ENCODE data around the gene NACC1.

Gene NACC1

GRCh38 chr19:13079542-13079986 lies 38.5 kb upstream of the NACC1 start:
- no peaks in the 10 kb centered on the region for H3K79me2 ChIP-seq (ENCODE audit: low read length)
- no peak overlapping the region for H3K27ac ChIP-seq (ENCODE audit: low read length)
- H3K9me2 ChIP-seq (replicated peaks; ENCODE audit: insufficient read depth, low read length) = no peaks in the 10 kb centered on the region
- no peaks in the 10 kb centered on the region for H3K9me3 ChIP-seq (replicated peaks; ENCODE audit: insufficient read depth, low read length)
- no peaks in the 10 kb centered on the region for H4K20me1 ChIP-seq (ENCODE audit: insufficient read depth, low read length)
- H3K4me2 ChIP-seq (ENCODE audit: low read depth, low read length) = no peak overlapping the region
- no peak overlapping the region for H3K9ac ChIP-seq (ENCODE audit: low read length)
- H3K4me1 ChIP-seq (ENCODE audit: low read length) = 0 out of 2 replicates have a peak, but pooled peaks cover 5% of the 10 kb centered on the region
- DNase-seq = no peak
- no peaks in the 10 kb centered on the region for H3K36me3 ChIP-seq (replicated peaks; ENCODE audit: insufficient read depth, low read length)
- H3F3A ChIP-seq (ENCODE audit: insufficient read depth, low read length) = no peaks in the 10 kb centered on the region
- H3K4me3 ChIP-seq (ENCODE audit: low read length) = no peak overlapping the region
- H3K27me3 ChIP-seq (replicated peaks; ENCODE audit: insufficient read depth, low read length) = peaks cover 3% of the 10 kb centered on the region; the same call in 1 of the 2 replicates
- no peak for TF ChIP-seq EZH2 (optimal IDR thresholded peaks at IDR 0.05; ENCODE audit: low read depth, low read length)
- TF ChIP-seq, protein P1, sequence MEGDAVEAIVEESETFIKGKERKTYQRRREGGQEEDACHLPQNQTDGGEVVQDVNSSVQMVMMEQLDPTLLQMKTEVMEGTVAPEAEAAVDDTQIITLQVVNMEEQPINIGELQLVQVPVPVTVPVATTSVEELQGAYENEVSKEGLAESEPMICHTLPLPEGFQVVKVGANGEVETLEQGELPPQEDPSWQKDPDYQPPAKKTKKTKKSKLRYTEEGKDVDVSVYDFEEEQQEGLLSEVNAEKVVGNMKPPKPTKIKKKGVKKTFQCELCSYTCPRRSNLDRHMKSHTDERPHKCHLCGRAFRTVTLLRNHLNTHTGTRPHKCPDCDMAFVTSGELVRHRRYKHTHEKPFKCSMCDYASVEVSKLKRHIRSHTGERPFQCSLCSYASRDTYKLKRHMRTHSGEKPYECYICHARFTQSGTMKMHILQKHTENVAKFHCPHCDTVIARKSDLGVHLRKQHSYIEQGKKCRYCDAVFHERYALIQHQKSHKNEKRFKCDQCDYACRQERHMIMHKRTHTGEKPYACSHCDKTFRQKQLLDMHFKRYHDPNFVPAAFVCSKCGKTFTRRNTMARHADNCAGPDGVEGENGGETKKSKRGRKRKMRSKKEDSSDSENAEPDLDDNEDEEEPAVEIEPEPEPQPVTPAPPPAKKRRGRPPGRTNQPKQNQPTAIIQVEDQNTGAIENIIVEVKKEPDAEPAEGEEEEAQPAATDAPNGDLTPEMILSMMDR (IDR thresholded peaks at IDR 0.05; ENCODE audit: low read length) = no peak
- TF ChIP-seq EZH2phosphoT487 (IDR thresholded peaks at IDR 0.05; ENCODE audit: low read length) = no peak
- H2AFZ ChIP-seq (ENCODE audit: low read length) = no peak overlapping the region

DNA sequence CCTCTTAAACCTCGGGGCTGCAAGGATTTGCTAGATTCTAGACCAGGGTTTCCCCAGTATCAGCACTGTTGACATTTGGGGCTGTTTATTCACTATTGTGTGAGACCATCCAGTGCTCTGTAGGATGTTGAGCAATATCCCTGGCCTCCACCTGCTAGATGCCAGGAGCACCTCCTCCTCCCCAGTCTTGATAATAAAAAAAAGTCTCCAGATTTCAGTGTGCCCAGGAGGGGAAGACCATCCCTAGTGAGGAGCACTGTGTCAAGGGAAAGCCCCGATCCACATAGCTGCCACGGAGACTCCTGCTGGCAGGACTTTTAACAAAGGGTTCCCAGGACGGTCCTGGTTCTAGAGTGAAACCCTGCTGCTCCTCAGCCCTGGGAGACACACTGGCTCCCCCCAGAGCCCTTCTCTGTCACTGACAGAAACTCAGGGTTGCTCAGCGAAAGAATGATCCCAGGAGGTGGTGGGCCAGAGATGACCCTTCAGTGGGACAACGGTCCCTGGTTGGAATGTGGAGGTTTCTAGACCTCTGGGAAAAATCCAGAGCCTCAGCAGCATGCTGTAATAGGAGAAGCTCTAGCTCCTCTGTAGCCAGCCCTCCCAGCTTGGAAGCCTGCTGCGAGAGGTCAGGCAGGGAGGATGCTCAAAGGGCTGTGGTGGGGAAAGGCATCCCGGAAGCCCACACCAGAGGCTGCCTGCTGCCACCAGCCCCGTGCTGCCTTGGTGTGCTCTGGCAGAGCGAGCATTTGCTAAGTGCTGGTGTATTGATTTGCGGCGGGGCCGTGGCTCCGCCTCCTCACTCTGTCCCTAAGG lies 35.7 kb upstream of the NACC1 start:
- Histone ChIP-seq H3K9me2 (replicated peaks; ENCODE audit: insufficient read depth, low read length) (no peaks in the 10 kb centered on the region), H3K9me3 (replicated peaks; ENCODE audit: insufficient read depth, low read length) (no peaks in the 10 kb centered on the region), H3K9ac (ENCODE audit: low read length) (no peak overlapping the region), H3K36me3 (replicated peaks; ENCODE audit: insufficient read depth, low read length) (no peaks in the 10 kb centered on the region), H3K4me3 (ENCODE audit: low read length) (no peak overlapping the region), H4K20me1 (ENCODE audit: insufficient read depth, low read length) (no peaks in the 10 kb centered on the region), H3F3A (ENCODE audit: insufficient read depth, low read length) (no peaks in the 10 kb centered on the region), H3K27ac (ENCODE audit: low read length) (no peak overlapping the region), H3K79me2 (ENCODE audit: low read length) (no peaks in the 10 kb centered on the region), H2AFZ (ENCODE audit: low read length) (no peak overlapping the region), H3K4me2 (ENCODE audit: low read depth, low read length) (no peak overlapping the region), H3K4me1 (ENCODE audit: low read length) (peaks cover 7% of the 10 kb centered on the region), H3K27me3 (replicated peaks; ENCODE audit: insufficient read depth, low read length) (no peaks in the 10 kb centered on the region)
- no peak for DNase-seq
- TF ChIP-seq EZH2 (optimal IDR thresholded peaks at IDR 0.05; ENCODE audit: low read depth, low read length) (no peak), EZH2phosphoT487 (IDR thresholded peaks at IDR 0.05; ENCODE audit: low read length) (no peak)
- TF ChIP-seq, protein P1 (IDR thresholded peaks at IDR 0.05; ENCODE audit: low read length) = no peak

DNA sequence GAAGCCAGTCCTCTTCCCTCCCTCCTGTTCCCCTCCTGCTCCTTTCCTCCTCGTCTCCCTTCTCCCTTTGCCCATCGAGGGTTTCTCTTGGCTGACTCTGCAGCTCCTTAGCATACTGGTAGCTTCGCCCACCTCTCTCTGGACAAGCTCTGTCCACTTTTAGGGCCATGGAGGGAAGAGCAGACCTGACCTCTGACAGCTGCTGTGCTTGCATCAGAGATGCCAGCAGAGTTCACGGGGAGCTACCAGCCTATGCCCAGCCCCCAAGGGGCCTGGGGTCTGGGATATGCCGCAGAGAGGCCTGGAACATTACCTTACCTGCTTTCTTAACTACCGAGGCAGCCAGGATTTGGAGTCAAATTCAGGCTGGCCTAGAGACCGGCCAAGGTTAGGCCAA lies 35.1 kb upstream of the NACC1 start:
- Histone ChIP-seq H3K9me3 (replicated peaks; ENCODE audit: insufficient read depth, low read length) (no peaks in the 10 kb centered on the region), H3K9me2 (replicated peaks; ENCODE audit: insufficient read depth, low read length) (no peaks in the 10 kb centered on the region), H3K4me3 (ENCODE audit: low read length) (no peak overlapping the region), H3K4me1 (ENCODE audit: low read length) (peaks cover 7% of the 10 kb centered on the region), H3K9ac (ENCODE audit: low read length) (no peak overlapping the region), H2AFZ (ENCODE audit: low read length) (no peak overlapping the region), H3K27ac (ENCODE audit: low read length) (no peak overlapping the region), H4K20me1 (ENCODE audit: insufficient read depth, low read length) (no peaks in the 10 kb centered on the region), H3K27me3 (replicated peaks; ENCODE audit: insufficient read depth, low read length) (no peaks in the 10 kb centered on the region), H3K36me3 (replicated peaks; ENCODE audit: insufficient read depth, low read length) (no peaks in the 10 kb centered on the region), H3F3A (ENCODE audit: insufficient read depth, low read length) (no peaks in the 10 kb centered on the region), H3K4me2 (ENCODE audit: low read depth, low read length) (no peak overlapping the region), H3K79me2 (ENCODE audit: low read length) (no peaks in the 10 kb centered on the region)
- no peak for DNase-seq
- TF ChIP-seq EZH2 (optimal IDR thresholded peaks at IDR 0.05; ENCODE audit: low read depth, low read length) = no peak
- no peak for TF ChIP-seq EZH2phosphoT487 (IDR thresholded peaks at IDR 0.05; ENCODE audit: low read length)
- TF ChIP-seq, protein P1 (IDR thresholded peaks at IDR 0.05; ENCODE audit: low read length) = no peak

Data from MM.1S (cell line).